AG10803 (cell line): ENCODE data around the gene COMT.

ENCODE experiments used
- DNase-seq: peaks from one replicate; pipeline ENCODE4 v3.0.0; 2010; ENCODE audit warnings: low read depth
- H3K4me3 ChIP-seq: 2 replicates; pipeline ENCODE4 v1.5.1; 2011; ENCODE audit warnings: mild to moderate bottlenecking, low read length, control low read depth
- CTCF ChIP-seq: conservative IDR thresholded peaks from 2 replicates; pipeline ENCODE4 v1.5.1; 2011; ENCODE audit warnings: mild to moderate bottlenecking, low read length, control low read depth, inconsistent platforms

COMT gene

GRCh38 chr22:19998991-19999820 is 57.6 kb downstream of the COMT start:
- TF ChIP-seq CTCF: no peak
- H3K4me3 ChIP-seq: no peak overlapping the region
- DNase-seq: no peak

- no peak overlapping the region for H3K4me3 ChIP-seq
- TF ChIP-seq CTCF: no peak
- DNase-seq: no peak
Observed at GRCh38 chr22:20000246-20001081, 58.9 kb downstream of the COMT start.

- TF ChIP-seq CTCF: no peak
- DNase-seq: no peak
Observed at GRCh38 chr22:20001082-20001638, 59.6 kb downstream of the COMT start.

GRCh38 chr22:20002128-20002527 is 60.6 kb downstream of the COMT start:
- no peak for DNase-seq
- no peak for TF ChIP-seq CTCF
- no peak overlapping the region for H3K4me3 ChIP-seq

More at GRCh38 chr22:20001082-20001638, 59.6 kb downstream of the COMT start:
- H3K4me3 ChIP-seq: no peak overlapping the region

GRCh38 chr22:20002636-20003035 is 61.1 kb downstream of the COMT start:
- no peak for DNase-seq
- TF ChIP-seq CTCF: no peak
- no peak overlapping the region for H3K4me3 ChIP-seq

GRCh38 chr22:20003304-20003703 is 61.7 kb downstream of the COMT start:
- TF ChIP-seq CTCF: no peak
- H3K4me3 ChIP-seq: no peak overlapping the region

More at GRCh38 chr22:20003304-20003703, 61.7 kb downstream of the COMT start:
- DNase-seq: no peak
